IPS-20b (cell line): ENCODE measurements around the gene PTN.
"Not testable (repeated sequence)": the region's sequence is repeated elsewhere in the genome, so short reads cannot be mapped to it uniquely, and the experiment has no call there.

Experiments
- H3K27ac ChIP-seq: one replicate; pipeline ENCODE4 v1.5.1; 2013; ENCODE audit warnings: low read length
- H3K27me3 ChIP-seq: 2 replicates; pipeline ENCODE4 v1.6.1; 2013; ENCODE audit warnings: mild to moderate bottlenecking, low read length, inconsistent platforms; ENCODE audit not compliant: insufficient read depth
- H3K36me3 ChIP-seq: 2 replicates; pipeline ENCODE4 v1.6.1; 2013; ENCODE audit warnings: low read depth, mild to moderate bottlenecking, inconsistent platforms, low read length, moderate library complexity; ENCODE audit not compliant: insufficient read depth
- H3K4me1 ChIP-seq: 2 replicates; pipeline ENCODE4 v1.6.1; 2013; ENCODE audit warnings: mild to moderate bottlenecking, control low read depth, inconsistent platforms, low read length, moderate library complexity; ENCODE audit not compliant: insufficient read depth
- H3K4me3 ChIP-seq: 2 replicates; pipeline ENCODE4 v1.5.1; 2013; ENCODE audit warnings: mild to moderate bottlenecking, low read length, inconsistent platforms
- H3K9ac ChIP-seq: 2 replicates; pipeline ENCODE4 v1.6.1; 2013; ENCODE audit warnings: low read depth, mild to moderate bottlenecking, inconsistent platforms, low read length, moderate library complexity
- H3K9me3 ChIP-seq: 2 replicates; pipeline ENCODE4 v1.6.1; 2013; ENCODE audit warnings: mild to moderate bottlenecking, low read depth, low read length, inconsistent platforms; ENCODE audit not compliant: insufficient read depth

The PTN gene

DNA sequence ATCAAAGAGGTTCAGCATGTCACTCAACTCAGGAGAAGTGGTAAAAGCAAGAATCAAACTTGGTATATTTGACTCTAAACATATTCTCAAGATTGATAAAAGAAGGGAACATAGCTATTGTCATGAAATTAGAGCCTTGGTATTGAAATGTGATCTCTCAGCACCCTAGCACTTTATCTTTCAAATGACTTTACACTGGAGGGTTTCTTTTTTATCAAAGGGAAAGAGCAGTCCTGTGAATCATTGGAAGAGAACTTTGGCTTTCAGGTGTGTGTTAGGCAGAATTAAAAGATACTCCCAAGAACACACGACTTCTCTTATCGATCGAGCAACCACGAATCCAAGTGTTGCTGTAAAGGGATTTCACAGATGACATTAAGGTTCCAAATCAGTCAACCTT, 54.4 kb downstream of the PTN start:
- Histone ChIP-seq H3K4me1 (peaks cover 15% of the 10 kb centered on the region; the same call in 1 of the 2 replicates), H3K27me3 (no peaks in the 10 kb centered on the region), H3K27ac (no peak overlapping the region), H3K36me3 (peaks cover 8% of the 10 kb centered on the region; the same call in 1 of the 2 replicates), H3K9ac (no peak overlapping the region), H3K9me3 (no peaks in the 10 kb centered on the region), H3K4me3 (peak overlapping the region; percentile 25; the same call in 1 of the 2 replicates)

DNA sequence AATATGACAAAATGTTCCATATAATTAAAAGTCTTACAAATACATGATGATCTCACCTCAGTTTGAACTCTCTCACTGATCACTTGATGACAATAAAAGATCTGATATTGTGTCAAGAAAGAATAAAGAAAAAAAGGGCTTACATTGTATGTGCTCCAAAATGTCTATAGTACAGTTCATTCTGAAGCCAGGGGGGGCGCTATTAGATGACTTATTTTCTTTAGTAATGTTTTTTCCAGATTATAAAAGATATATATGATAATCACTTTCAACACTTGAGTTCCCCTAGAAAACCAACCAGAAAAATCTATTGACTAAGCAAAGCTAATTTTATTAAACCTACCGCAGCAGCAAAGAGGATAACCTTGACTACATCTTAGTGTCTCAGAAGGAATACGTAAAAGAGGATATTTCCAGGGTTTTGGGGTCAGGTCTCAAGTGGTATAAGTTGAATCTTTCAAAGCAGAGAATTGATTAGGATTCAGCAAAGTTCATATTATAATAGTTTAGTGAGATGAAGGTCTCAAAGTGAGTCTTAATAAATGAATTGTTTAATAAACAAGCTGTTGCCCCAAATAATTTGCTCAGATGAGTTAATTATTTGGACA, 55.8 kb downstream of the PTN start:
- Histone ChIP-seq H3K36me3 (peaks cover 8% of the 10 kb centered on the region; the same call in 1 of the 2 replicates), H3K9me3 (no peaks in the 10 kb centered on the region), H3K9ac (no peak overlapping the region), H3K27ac (no peak overlapping the region), H3K27me3 (no peaks in the 10 kb centered on the region), H3K4me1 (peaks cover 15% of the 10 kb centered on the region; the same call in 1 of the 2 replicates), H3K4me3 (no peak overlapping the region)

DNA sequence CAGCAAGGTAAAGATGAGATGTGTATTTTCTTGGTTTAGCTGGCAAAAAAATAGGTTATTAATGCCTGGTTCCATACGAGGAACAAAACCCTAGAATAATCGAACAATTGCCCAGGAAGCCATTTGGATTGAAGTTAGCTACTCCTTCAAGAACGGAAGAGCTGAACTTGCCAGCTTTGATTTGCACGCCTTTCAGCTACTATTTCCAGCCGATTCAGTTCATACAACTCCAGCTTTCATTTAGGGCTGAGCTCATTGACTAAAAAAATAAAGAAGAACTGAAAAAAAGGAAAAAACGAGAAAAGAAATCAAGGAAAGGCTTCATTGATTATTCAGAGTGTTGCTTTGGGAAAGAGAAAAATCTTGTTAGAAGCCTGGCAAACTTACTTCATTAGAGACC, 60.4 kb downstream of the PTN start:
- Histone ChIP-seq H3K36me3 (no peaks in the 10 kb centered on the region), H3K4me3 (no peak overlapping the region), H3K9me3 (no peaks in the 10 kb centered on the region), H3K27me3 (no peaks in the 10 kb centered on the region), H3K9ac (no peak overlapping the region), H3K4me1 (peaks cover under 1% of the 10 kb centered on the region; the same call in 1 of the 2 replicates), H3K27ac (no peak overlapping the region)

DNA sequence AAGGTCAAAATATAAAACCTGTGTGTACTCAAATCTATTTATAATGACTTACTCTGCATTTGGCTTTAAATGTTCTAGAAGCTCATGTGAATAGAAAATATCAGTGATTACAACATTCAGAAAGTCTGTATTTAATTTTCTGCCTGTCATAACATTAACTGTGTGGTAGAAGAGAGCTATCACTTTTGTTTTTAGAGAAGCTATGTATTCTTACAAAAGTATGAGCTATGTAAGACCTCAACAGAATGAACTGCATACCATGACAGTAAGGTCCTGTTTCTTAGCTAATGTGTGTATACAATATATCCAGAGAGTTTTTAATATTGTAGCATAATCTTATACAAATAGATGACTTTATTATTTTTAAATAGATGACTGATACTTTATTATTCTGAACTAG, 61.5 kb downstream of the PTN start:
- no peaks in the 10 kb centered on the region for H3K36me3 ChIP-seq
- no peaks in the 10 kb centered on the region for H3K9me3 ChIP-seq

DNA sequence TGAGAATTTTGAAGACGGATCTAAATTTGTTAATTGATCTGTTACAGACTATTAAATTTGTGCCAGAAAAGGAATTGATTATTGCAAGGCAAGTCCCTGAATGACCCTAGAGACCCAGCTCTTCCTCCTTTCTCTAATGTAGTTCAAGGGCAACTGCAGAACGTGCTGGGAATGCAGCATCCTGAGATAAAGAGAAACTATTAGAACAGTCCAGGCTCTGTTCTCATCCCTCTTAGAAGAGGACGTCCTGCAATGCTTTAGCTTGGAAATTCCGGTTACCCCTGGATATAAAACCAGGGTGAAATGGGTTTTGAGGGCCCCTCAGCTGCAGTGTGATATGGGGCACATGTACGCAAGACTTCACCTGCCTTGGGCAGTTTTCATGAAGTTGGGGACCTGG, 67.3 kb downstream of the PTN start:
- Histone ChIP-seq H3K27me3 (no peaks in the 10 kb centered on the region), H3K36me3 (no peaks in the 10 kb centered on the region), H3K4me3 (0 out of 2 replicates have a peak overlapping the region, but pooled peaks have one; percentile 7)

More for the DNA sequence above, 61.5 kb downstream of the PTN start:
- no peak overlapping the region for H3K4me3 ChIP-seq
- no peak overlapping the region for H3K9ac ChIP-seq
- no peaks in the 10 kb centered on the region; the same call in 1 of the 2 replicates for H3K4me1 ChIP-seq
- no peaks in the 10 kb centered on the region for H3K27me3 ChIP-seq
- H3K27ac ChIP-seq = no peak overlapping the region

DNA sequence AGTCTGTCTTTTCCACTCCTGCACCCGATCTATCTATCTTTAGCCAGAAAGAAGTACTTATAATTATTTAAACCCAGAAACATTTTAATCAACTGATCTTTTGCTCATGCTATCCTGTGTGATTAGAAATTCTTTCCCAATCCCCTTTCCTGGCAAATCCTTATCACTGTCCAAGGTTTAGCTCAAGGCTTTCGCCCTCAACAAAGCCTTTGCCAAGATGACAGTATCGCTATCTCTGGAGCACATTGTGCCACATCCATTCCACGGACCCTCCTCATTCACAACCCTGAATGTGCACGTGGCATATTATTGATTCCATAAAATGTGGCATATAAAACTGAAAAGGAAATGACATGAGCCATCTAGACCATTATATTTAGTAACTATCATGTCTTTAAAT, 71.3 kb downstream of the PTN start:
- Histone ChIP-seq H3K9me3 (no peaks in the 10 kb centered on the region), H3K9ac (no peak overlapping the region), H3K36me3 (no peaks in the 10 kb centered on the region), H3K27me3 (no peaks in the 10 kb centered on the region), H3K27ac (no peak overlapping the region), H3K4me1 (peaks cover 10% of the 10 kb centered on the region), H3K4me3 (no peak overlapping the region)

More for the DNA sequence above, 67.3 kb downstream of the PTN start:
- Histone ChIP-seq H3K9me3 (no peaks in the 10 kb centered on the region), H3K27ac (no peak overlapping the region), H3K4me1 (peaks cover 10% of the 10 kb centered on the region), H3K9ac (no peak overlapping the region)

DNA sequence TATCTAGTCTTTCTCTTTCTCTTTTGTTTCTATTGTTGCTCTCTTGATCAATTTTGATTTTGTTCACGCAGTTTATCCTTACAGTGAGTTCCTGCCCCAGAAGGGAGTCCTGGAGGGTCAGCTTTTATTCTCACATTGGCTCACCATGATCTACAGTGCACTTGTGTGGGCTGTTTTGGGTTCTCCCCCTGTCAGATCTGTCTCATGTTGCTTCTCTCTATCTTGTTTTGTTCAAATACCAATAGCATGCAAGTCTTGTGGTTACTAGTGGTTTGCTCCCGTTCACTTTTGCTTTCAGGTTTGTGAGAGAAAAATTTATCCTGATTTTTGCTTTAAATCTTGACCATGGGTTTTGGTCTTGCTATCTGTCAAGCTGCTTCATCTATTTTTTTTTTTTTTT, 74.3 kb downstream of the PTN start:
- H3K27me3 ChIP-seq = no peaks in the 10 kb centered on the region
- H3K36me3 ChIP-seq = no peaks in the 10 kb centered on the region
- no peaks in the 10 kb centered on the region for H3K9me3 ChIP-seq
- H3K4me1 ChIP-seq = peaks cover 2% of the 10 kb centered on the region; the same call in 1 of the 2 replicates
- H3K4me3 ChIP-seq = no peak overlapping the region
- no peak overlapping the region for H3K9ac ChIP-seq
- no peak overlapping the region for H3K27ac ChIP-seq

DNA sequence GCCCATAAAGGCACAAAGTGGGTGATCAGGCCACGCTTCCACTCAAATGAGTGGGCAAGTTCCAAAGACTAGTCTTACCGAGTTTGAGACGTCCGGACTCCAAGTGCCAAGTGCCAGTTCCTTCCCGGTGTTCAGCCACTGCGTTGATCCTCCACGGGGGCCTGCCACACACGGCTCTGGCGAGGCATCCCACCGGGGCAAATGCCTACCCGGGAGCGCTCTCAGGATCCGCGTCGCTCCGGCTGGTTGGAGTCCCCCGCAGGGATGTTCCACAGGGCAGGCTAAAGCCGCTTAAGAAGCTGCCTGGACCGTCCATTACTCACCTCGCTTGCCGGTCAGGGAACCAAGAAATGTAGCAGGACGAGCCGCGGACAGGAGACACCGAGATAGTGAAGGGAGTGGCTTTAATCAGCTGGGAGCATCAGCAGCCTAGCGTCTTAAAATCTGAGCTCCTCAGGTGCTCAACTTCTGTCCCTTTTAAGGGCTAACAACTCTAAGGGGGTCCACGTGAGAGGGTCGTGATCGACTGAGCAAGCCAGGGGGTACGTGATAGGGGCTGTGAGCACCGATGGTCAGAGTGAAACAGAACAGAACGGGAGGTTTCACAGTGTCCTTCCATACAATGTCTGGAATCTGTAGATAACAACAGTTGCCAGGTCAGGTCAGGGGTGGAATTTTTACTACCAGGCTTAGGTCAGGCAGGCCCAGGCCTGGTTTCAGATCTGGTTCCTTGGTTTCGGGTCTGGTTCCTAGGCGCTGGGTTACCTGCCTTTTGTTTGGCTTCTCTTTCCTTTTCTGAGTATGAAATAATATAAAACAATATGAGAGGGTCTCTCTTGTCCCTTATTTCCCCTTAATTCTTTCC, 75.3 kb downstream of the PTN start:
- not testable (repeated sequence) for H3K4me3 ChIP-seq, H3K27ac ChIP-seq, H3K4me1 ChIP-seq, H3K36me3 ChIP-seq, H3K27me3 ChIP-seq, H3K9ac ChIP-seq, H3K9me3 ChIP-seq

DNA sequence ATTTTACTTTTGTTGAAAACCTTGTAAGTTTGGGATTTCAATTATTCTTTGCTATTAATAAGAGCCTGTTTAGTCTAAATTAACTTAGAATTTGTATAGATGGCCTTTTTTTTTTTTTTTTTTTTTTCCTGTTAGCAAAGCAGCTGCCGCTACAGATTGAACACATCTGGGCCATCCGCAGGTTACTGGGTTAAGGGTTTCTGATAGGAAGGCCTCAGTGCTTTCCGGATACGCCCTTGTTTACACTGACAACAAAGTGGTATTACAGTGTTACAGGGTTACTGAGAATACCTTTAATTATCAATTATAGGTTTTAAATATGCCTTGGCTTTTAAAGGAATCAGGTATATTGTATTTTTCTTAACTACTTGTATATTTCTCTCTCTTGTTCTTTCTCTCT, 76.8 kb downstream of the PTN start:
- Histone ChIP-seq H3K4me1 (peaks cover 2% of the 10 kb centered on the region; the same call in 1 of the 2 replicates), H3K27me3 (no peaks in the 10 kb centered on the region), H3K9me3 (no peaks in the 10 kb centered on the region; the same call in 1 of the 2 replicates), H3K9ac (no peak overlapping the region), H3K36me3 (0 out of 2 replicates have a peak, but pooled peaks cover 4% of the 10 kb centered on the region), H3K27ac (no peak overlapping the region), H3K4me3 (no peak overlapping the region)

DNA sequence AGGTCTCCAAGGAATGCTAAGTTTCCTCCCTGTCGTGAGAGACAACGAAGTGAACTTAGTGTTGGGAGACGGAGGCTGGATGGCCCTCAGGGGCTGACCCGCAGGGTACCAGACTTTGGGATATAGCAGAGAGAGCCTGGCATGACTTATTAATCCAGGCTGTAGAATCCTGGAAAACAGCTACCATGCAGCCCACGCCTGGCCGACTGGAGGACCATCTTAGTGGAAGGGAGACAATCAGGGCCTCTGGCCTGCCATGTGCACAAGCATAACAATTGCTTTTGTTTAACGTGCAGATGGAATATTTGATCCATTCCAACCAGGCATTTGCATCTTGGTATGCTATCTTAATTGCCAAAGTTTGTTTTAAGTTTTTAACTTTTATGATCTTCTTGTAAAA, 78.1 kb downstream of the PTN start:
- H3K9ac ChIP-seq, H3K27ac ChIP-seq: not testable (repeated sequence)
- peaks cover 13% of the 10 kb centered on the region; the same call in 1 of the 2 replicates for H3K4me1 ChIP-seq

DNA sequence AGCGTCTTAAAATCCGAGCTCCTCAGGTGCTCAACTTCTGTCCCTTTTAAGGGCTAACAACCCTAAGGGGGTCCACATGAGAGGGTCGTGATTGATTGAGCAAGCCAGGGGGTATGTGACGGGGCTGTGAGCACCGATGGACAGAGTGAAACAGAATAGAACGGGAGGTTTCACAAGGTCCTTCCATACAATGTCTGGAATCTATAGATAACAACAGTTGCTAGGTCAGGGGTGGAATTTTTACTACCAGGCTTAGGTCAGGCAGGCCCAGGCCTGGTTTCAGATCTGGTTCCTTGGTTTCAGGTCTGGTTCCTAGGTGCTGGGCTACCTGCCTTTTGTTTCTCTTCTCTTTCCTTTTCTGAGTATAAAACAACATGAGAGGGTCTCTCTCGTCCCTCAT, 80.9 kb downstream of the PTN start:
- Histone ChIP-seq H3K4me1 (peaks cover 35% of the 10 kb centered on the region; the same call in 1 of the 2 replicates), H3K27ac (no peak overlapping the region), H3K36me3 (0 out of 2 replicates have a peak, but pooled peaks cover 4% of the 10 kb centered on the region), H3K27me3 (no peaks in the 10 kb centered on the region), H3K9ac (no peak overlapping the region), H3K9me3 (no peaks in the 10 kb centered on the region; the same call in 1 of the 2 replicates), H3K4me3 (no peak overlapping the region)

More for the DNA sequence above, 78.1 kb downstream of the PTN start:
- H3K9me3 ChIP-seq, H3K36me3 ChIP-seq, H3K4me3 ChIP-seq, H3K27me3 ChIP-seq: not testable (repeated sequence)
